HG03196 (cell line): ENCODE results near the gene NFIC.
"Not testable (repeated sequence)": the region's sequence is repeated elsewhere in the genome, so short reads cannot be mapped to it uniquely, and the experiment has no call there.

Experiments used
- ATAC-seq: cut with Tn5 transposase; IDR thresholded peaks from one replicate; pipeline ENCODE4 v1.9.1; 2021; ENCODE audit not compliant: unreplicated experiment

Gene NFIC

GRCh38 chr19:3506384-3507340, 140.3 kb downstream of the NFIC start:
- ATAC-seq: no peak

GRCh38 chr19:3507371-3508120, 141.2 kb downstream of the NFIC start:
- ATAC-seq: no peak

GRCh38 chr19:3508121-3508661, 141.8 kb downstream of the NFIC start:
- ATAC-seq: not testable (repeated sequence)

- ATAC-seq: no peak
Observed at GRCh38 chr19:3508771-3509535, 142.6 kb downstream of the NFIC start.

GRCh38 chr19:3509566-3509989, 143.2 kb downstream of the NFIC start:
- ATAC-seq: no peak

GRCh38 chr19:3510727-3511126, 144.3 kb downstream of the NFIC start:
- no peak for ATAC-seq

- no peak for ATAC-seq
Observed at GRCh38 chr19:3511506-3512251, 145.3 kb downstream of the NFIC start.

GRCh38 chr19:3512562-3513228, 146.3 kb downstream of the NFIC start:
- no peak for ATAC-seq

GRCh38 chr19:3513229-3514140, 147.1 kb downstream of the NFIC start:
- ATAC-seq: no peak

GRCh38 chr19:3514930-3515329, 148.5 kb downstream of the NFIC start:
- ATAC-seq: no peak

GRCh38 chr19:3515891-3516422, 149.6 kb downstream of the NFIC start:
- no peak for ATAC-seq

- no peak for ATAC-seq
Observed at GRCh38 chr19:3516675-3517207, 150.4 kb downstream of the NFIC start.

GRCh38 chr19:3517638-3518037, 151.3 kb downstream of the NFIC start:
- ATAC-seq: no peak

GRCh38 chr19:3518255-3518654, 151.9 kb downstream of the NFIC start:
- ATAC-seq: no peak

GRCh38 chr19:3518659-3519058, 152.3 kb downstream of the NFIC start:
- no peak for ATAC-seq
